Heart left ventricle (tissue), 13 donors: ENCODE measurements around the gene MXD3.

Experiments used
- POLR2A ChIP-seq, 2 donors: fragments of 450-650 bp; IDR thresholded peaks; one replicate each; pipeline ENCODE4 v1.6.1; 2017; ENCODE audit warnings: antibody characterized with exemption in 2 of 2, mild to moderate bottlenecking in 2 of 2, moderate library complexity in 2 of 2
- TF ChIP-seq, protein P1 (sequence below), 12 donors: fragments of 200-600 bp; sonication (generic) in 4 of 12; IDR thresholded peaks; one replicate each; pipeline versions ENCODE4 v1.5.0 to v1.8.0; 2018 to 2022; ENCODE audit warnings: antibody characterized with exemption in 12 of 12, mild to moderate bottlenecking in 5 of 12
- donor health status: ischemic (EF 13 %, LVEDD 7.1; RV severe dilation, severe dysfunction).
- donor health status: DM: no; HTN: yes; CAD: no.
- donor health status: DM: no; HTN: no; CAD: no.
- donor health status: ischemic (EF 25% LVEDD 6.9; RV normal size, moderate dysfunction).
- donor health status: ischemic (EF 25% LVEDD 5.7; RV mildly dilated, moderate dysfunction).
- donor health status: ischemic (EF 35%, LVEDD 5.7; RV mildly dilated, moderate dysfunction).
- donor health status: nonischemic (EF 11% LVEDD 7.7; RV severe dilation, severe dysfunction).
- donor health status: DM: yes; HTN: yes; CAD: no.
- donor health status: PGD.
- donor health status: ischemic (EF 29% LVEDD 5.4; RV normal size, mild dysfunction).
- donor health status: nonischemic (EF 23%, LVEDD 6.1; RV moderate dilation, normal function).

DNA sequence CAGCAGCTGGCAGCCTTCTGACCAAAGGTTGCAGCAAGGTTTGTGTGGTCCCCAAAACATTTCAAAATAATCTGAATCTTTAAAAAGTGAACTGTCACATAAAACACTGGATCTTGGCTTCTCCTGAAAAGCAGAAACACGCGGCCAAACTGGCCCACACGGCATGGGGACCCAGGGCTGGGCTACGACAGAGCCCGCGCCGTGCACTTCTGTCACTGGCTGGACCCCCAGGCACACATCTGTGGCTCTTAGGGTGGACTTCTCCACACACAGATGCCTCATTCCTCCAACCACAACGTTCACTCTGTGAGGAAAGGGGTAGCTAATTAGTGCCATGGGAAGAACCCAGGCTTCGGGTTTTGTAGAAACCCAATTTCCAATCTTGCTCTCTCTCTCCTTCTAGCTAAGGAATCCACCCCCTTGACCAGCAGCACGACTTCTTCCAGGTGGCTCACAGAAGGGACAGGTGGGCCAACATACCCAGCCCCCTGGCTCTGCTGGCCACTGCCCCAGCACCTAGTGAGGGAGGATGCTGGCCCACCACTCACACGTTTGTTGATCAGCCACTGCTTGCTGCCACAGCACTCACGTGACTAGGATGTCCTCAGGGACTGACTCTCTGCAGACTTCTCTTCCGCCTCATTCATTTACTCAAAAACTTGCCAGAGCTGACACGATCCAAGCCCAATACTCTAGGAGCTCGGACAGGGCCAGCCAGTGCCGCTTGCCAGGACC lies 21.9 kb upstream of the MXD3 start:
- TF ChIP-seq, protein P1, sequence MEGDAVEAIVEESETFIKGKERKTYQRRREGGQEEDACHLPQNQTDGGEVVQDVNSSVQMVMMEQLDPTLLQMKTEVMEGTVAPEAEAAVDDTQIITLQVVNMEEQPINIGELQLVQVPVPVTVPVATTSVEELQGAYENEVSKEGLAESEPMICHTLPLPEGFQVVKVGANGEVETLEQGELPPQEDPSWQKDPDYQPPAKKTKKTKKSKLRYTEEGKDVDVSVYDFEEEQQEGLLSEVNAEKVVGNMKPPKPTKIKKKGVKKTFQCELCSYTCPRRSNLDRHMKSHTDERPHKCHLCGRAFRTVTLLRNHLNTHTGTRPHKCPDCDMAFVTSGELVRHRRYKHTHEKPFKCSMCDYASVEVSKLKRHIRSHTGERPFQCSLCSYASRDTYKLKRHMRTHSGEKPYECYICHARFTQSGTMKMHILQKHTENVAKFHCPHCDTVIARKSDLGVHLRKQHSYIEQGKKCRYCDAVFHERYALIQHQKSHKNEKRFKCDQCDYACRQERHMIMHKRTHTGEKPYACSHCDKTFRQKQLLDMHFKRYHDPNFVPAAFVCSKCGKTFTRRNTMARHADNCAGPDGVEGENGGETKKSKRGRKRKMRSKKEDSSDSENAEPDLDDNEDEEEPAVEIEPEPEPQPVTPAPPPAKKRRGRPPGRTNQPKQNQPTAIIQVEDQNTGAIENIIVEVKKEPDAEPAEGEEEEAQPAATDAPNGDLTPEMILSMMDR (IDR thresholded peaks at IDR 0.05): no peak
- TF ChIP-seq POLR2A (IDR thresholded peaks at IDR 0.05): no peak
